Adrenal gland (tissue), 5 donors: ENCODE measurements around the gene MIPOL1.

ENCODE experiments used
- CTCF ChIP-seq, 6 experiments: fragments of 450-650 bp in 4 of 6; fragments of 200-600 bp in 2 of 6; sonication (generic) in 1 of 6; IDR thresholded peaks; 1 replicate in 5 of 6; 2 replicates in 1 of 6; pipeline versions ENCODE4 v1.5.1 to v1.8.0; 2016 to 2021; ENCODE audit warnings: antibody characterized with exemption in 6 of 6, mild to moderate bottlenecking in 2 of 6, moderate library complexity in 1 of 6
- POLR2A ChIP-seq, 2 donors: fragments of 450-650 bp; IDR thresholded peaks; one replicate each; pipeline ENCODE4 v1.6.1; 2017; ENCODE audit warnings: antibody characterized with exemption in 2 of 2, mild to moderate bottlenecking in 2 of 2, moderate library complexity in 1 of 2
- donor health status: DM: no; HTN: no; CAD: no.

DNA sequence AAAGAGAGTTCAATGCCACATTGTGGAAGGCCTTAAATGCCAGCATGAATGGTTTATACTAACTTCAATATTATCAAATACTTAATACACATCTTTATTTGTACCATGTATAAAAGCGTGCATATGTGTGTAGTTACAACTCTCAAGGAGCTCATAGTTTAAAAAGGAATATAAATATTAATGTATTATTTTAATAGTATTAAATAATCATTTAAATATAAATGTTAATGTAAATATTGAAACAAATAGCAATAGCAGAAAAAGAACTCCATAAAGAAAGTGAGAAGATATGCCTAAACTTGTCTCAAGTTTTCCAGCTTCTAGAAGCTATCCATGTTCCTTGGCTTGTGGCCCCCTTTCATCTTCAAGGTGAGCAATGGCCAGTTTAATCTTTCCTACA is 215.3 kb downstream of the MIPOL1 start:
- TF ChIP-seq CTCF (IDR thresholded peaks at IDR 0.05) (no peak), POLR2A (IDR thresholded peaks at IDR 0.05) (no peak)
